ENCODE measurements around the gene SSB. TPM values are rescaled to one million over a fixed set of nuclear protein-coding genes. Genes with fewer than 3 reads are reported as not detected.
A peak's percentile ranks its signal among the peaks of the same experiment; 100 is the strongest.

Gene SSB
- total and polyA plus RNA-seq, 9 of the 15 experiments (the other 6 are each of a cell fraction or from before 2014, with no cell fraction given) = 317 to 849 (median 515) TPM

DNA sequence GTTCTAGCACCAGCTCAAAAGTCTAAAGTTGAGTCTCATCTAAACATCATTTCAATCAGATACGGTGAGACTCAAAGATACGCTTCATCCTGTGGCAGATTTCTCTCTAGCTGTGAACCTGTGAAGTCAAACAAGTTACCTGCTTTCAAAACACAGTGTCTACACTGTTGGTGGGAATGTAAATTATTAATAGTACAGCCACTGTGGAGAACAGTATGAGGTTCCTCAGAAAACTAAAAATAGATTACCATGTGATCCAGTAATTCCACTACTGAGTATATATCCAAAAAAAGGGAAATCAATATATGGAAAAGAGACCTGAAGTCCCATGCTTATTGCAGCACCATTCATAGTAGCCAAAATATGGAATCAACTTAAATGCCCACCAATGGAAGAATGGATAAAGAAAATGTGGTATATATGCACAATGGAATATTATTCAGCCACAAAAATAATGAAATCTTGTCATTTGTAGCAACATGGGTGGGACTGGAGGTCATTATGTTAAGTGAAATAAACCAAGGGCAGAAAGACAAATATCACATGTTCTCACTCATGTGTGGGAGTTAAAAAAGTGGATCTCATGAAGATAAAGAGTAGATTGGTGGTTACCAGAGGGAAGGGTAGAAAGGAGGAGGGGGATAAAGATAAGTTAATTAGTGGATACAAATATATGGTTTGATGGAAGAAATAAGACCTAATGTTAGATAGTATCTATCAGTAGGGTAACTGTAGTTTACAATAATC lies 40.2 kb downstream of the SSB start:
- WGBS (ENCODE audit: insufficient coverage, low coverage, missing lambda C conversion rate) = 55% methylated on average over 2 of the region's 2 CpGs
- Histone ChIP-seq H3K9me1 (ENCODE audit: control insufficient read depth, insufficient read depth, low read length) (no peaks in the 10 kb centered on the region), H2AFZ (ENCODE audit: low read depth, low read length) (no peak overlapping the region), H4K20me1 (replicated peaks; ENCODE audit: control insufficient read depth, insufficient read depth, low read length) (no peaks in the 10 kb centered on the region), H3K4me3 (no peak overlapping the region), H3K9me3 (replicated peaks; ENCODE audit: control insufficient read depth, insufficient read depth, low read depth, low read length) (no peaks in the 10 kb centered on the region), H3K79me2 (ENCODE audit: control insufficient read depth, insufficient read depth, low read length) (peaks cover 87% of the 10 kb centered on the region), H3K27ac (ENCODE audit: extremely low read depth, low read depth, low read length) (peak overlapping the region; percentile 78), H3K27me3 (ENCODE audit: control insufficient read depth in 2 of 2, insufficient read depth in 2 of 2, low read length in 2 of 2) (no peaks in the 10 kb centered on the region), H3K4me2 (ENCODE audit: insufficient read depth, low read length) (peak overlapping the region; percentile 81; the same call in 1 of the 2 replicates), H3K4me1 (replicated peaks in 1 of 2; ENCODE audit: control insufficient read depth in 2 of 2, insufficient read depth in 2 of 2, low read length in 2 of 2) (peaks cover 40 to 47% of the 10 kb centered on the region in 2 experiments), H3K9ac (ENCODE audit: insufficient read depth in 1 of 2, low read depth in 2 of 2, low read length in 2 of 2) (peak overlapping the region in 1 of 2 experiments; percentile 55; a peak in 1 of 4 replicates), H3K36me3 (ENCODE audit: control insufficient read depth, insufficient read depth, low read length) (peaks cover 25% of the 10 kb centered on the region)
- intact Hi-C loops (cut with micrococcal nuclease) (no loop called here), in situ Hi-C loops (cut with MboI) (no loop called here)
- POLR2A ChIA-PET = interaction anchor here (1.0 to 5.4 kb wide), 3 partner anchors 9 to 123 kb away, joined by 3 to 71 read pairs (median 5); partner anchors contain the start of gene UBR3
- DNase-seq (ENCODE audit: extremely low read depth in 1 of 4, low spot score in 3 of 4) (no peak), ATAC-seq (no peak), FAIRE-seq (no peak)
- BruUV-seq (replicated peaks) = no TSS peak
- CTCF ChIA-PET (ENCODE audit: low intra/inter-chr PET ratio) = no interaction called here
- TF ChIP-seq RNF2 (IDR thresholded peaks at IDR 0.05) (no peak), FOXK2 (conservative IDR thresholded peaks at IDR 0.05 in 1 of 2, IDR thresholded peaks at IDR 0.05 in 1 of 2; ENCODE audit: low read depth in 2 of 2) (0 out of 4 replicates have a peak, but pooled peaks of 1 of the 2 experiments have one; percentile 12), HDAC1 (IDR thresholded peaks at IDR 0.05) (peak; percentile 61 to 67; a peak in 3 of 4 replicates), XRCC4 (IDR thresholded peaks at IDR 0.05; ENCODE audit: extremely low read depth, insufficient read depth, insufficient read length) (no peak), NCOA4 (IDR thresholded peaks at IDR 0.05; ENCODE audit: partially characterized antibody) (peak; percentile 18), ETV1 (tag; conservative IDR thresholded peaks at IDR 0.05; ENCODE audit: low read depth) (no peak), SMARCE1 (IDR thresholded peaks at IDR 0.05) (peak; percentile 85), CBFA2T3 (IDR thresholded peaks at IDR 0.05) (peak; percentile 63), SMARCA5 (IDR thresholded peaks at IDR 0.05) (no peak), POLR2H (tag; IDR thresholded peaks at IDR 0.05; ENCODE audit: low read depth) (peak; percentile 42; the same call in 1 of the 2 replicates), ZNF766 (CRISPR knock-in tag; conservative IDR thresholded peaks at IDR 0.05) (0 out of 2 replicates have a peak, but pooled peaks have one; percentile 7), SMARCA4 (IDR thresholded peaks at IDR 0.05) (peak; percentile 77), ZNF232 (CRISPR knock-in tag; IDR thresholded peaks at IDR 0.05) (no peak), KAT8 (IDR thresholded peaks at IDR 0.05; ENCODE audit: low read depth) (peak; percentile 42; the same call in 1 of the 2 replicates), ZC3H8 (IDR thresholded peaks at IDR 0.05) (0 out of 2 replicates have a peak, but pooled peaks have one; percentile 22), RAD51 (IDR thresholded peaks at IDR 0.05; ENCODE audit: borderline replicate concordance, low read depth) (0 out of 2 replicates have a peak, but pooled peaks have one; percentile 18), ETV6 (IDR thresholded peaks at IDR 0.05; ENCODE audit: borderline replicate concordance in 1 of 2, low read depth in 2 of 2, low read length in 1 of 2) (no peak), ETV6 (CRISPR knock-in tag; IDR thresholded peaks at IDR 0.05; ENCODE audit: borderline replicate concordance) (no peak)
- TF ChIP-seq, protein P1, sequence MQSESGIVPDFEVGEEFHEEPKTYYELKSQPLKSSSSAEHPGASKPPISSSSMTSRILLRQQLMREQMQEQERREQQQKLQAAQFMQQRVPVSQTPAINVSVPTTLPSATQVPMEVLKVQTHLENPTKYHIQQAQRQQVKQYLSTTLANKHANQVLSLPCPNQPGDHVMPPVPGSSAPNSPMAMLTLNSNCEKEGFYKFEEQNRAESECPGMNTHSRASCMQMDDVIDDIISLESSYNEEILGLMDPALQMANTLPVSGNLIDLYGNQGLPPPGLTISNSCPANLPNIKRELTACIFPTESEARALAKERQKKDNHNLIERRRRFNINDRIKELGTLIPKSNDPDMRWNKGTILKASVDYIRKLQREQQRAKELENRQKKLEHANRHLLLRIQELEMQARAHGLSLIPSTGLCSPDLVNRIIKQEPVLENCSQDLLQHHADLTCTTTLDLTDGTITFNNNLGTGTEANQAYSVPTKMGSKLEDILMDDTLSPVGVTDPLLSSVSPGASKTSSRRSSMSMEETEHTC (IDR thresholded peaks at IDR 0.05) = 0 out of 2 replicates have a peak, but pooled peaks have one; percentile 19
- TF ChIP-seq, protein P2, sequence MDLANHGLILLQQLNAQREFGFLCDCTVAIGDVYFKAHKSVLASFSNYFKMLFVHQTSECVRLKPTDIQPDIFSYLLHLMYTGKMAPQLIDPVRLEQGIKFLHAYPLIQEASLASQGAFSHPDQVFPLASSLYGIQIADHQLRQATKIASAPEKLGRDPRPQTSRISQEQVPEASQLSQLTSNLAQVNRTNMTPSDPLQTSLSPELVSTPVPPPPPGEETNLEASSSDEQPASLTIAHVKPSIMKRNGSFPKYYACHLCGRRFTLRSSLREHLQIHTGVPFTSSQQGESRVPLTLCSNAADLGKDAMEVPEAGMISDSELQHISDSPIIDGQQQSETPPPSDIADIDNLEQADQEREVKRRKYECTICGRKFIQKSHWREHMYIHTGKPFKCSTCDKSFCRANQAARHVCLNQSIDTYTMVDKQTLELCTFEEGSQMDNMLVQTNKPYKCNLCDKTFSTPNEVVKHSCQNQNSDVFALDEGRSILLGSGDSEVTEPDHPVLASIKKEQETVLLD (IDR thresholded peaks at IDR 0.05) = peak; percentile 48; the same call in 1 of the 2 replicates
- TF ChIP-seq, protein P3, sequence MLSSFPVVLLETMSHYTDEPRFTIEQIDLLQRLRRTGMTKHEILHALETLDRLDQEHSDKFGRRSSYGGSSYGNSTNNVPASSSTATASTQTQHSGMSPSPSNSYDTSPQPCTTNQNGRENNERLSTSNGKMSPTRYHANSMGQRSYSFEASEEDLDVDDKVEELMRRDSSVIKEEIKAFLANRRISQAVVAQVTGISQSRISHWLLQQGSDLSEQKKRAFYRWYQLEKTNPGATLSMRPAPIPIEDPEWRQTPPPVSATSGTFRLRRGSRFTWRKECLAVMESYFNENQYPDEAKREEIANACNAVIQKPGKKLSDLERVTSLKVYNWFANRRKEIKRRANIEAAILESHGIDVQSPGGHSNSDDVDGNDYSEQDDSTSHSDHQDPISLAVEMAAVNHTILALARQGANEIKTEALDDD (IDR thresholded peaks at IDR 0.05) = 0 out of 2 replicates have a peak, but pooled peaks have one; percentile 28
